DOHH2 (cell line): ENCODE measurements around the gene SLC22A31.
A peak's percentile ranks its signal among the peaks of the same experiment; 100 is the strongest.
"Not testable (repeated sequence)": the region's sequence is repeated elsewhere in the genome, so short reads cannot be mapped to it uniquely, and the experiment has no call there.

Experiments
- H3F3A ChIP-seq: fragments of 200-600 bp; sonication (generic), shearing (Covaris generic); 2 replicates; pipeline ENCODE4 v1.6.0; 2016; ENCODE audit warnings: antibody characterized with exemption, mild to moderate bottlenecking; ENCODE audit not compliant: control insufficient read depth, insufficient read depth
- H3K27ac ChIP-seq: fragments of 200-600 bp; sonication (generic); 2 replicates; pipeline ENCODE4 v1.5.1; 2014; ENCODE audit warnings: low read depth, mild to moderate bottlenecking, low read length, moderate library complexity
- H3K27me3 ChIP-seq: fragments of 200-600 bp; sonication (generic); 2 replicates; pipeline ENCODE4 v1.6.1; 2014; ENCODE audit warnings: mild to moderate bottlenecking, low read length, mixed read lengths; ENCODE audit not compliant: control insufficient read depth
- H3K36me3 ChIP-seq: fragments of 200-600 bp; sonication (generic); 2 replicates; pipeline ENCODE4 v1.6.1; 2014; ENCODE audit warnings: mild to moderate bottlenecking, low read length, moderate library complexity, mixed read lengths; ENCODE audit not compliant: control insufficient read depth
- H3K4me1 ChIP-seq: fragments of 200-600 bp; sonication (generic); 2 replicates; pipeline ENCODE4 v1.6.1; 2014; ENCODE audit warnings: mild to moderate bottlenecking, low read length, mixed read lengths; ENCODE audit not compliant: control insufficient read depth
- H3K4me2 ChIP-seq: fragments of 200-600 bp; sonication (generic); 2 replicates; pipeline ENCODE4 v1.6.0; 2014; ENCODE audit warnings: mild to moderate bottlenecking, low read length, moderate library complexity
- H3K4me3 ChIP-seq: fragments of 200-600 bp; sonication (generic); 2 replicates; pipeline ENCODE4 v1.5.1; 2014; ENCODE audit warnings: mild to moderate bottlenecking, low read length, mixed read lengths
- H3K79me2 ChIP-seq: fragments of 200-600 bp; sonication (generic); 2 replicates; pipeline ENCODE4 v1.6.1; 2014; ENCODE audit warnings: mild to moderate bottlenecking, low read length, mixed read lengths; ENCODE audit not compliant: control insufficient read depth
- H3K9me2 ChIP-seq: fragments of 200-600 bp; sonication (generic); replicated peaks from 2 replicates; pipeline ENCODE4 v1.6.1; 2014; ENCODE audit warnings: mild to moderate bottlenecking, low read length, mixed read lengths; ENCODE audit not compliant: control insufficient read depth
- H3K9me3 ChIP-seq: fragments of 200-600 bp; sonication (generic); 2 replicates; pipeline ENCODE4 v1.6.1; 2014; ENCODE audit warnings: antibody characterized with exemption, low read length, mixed read lengths; ENCODE audit not compliant: control insufficient read depth, insufficient read depth
- H4K20me1 ChIP-seq: fragments of 200-600 bp; sonication (generic); 2 replicates; pipeline ENCODE4 v1.6.0; 2014; ENCODE audit warnings: low read depth, mild to moderate bottlenecking, antibody characterized with exemption, low read length, moderate library complexity; ENCODE audit not compliant: control insufficient read depth, insufficient read depth
- EZH2phosphoT487 ChIP-seq: fragments of 200-600 bp; sonication (generic); IDR thresholded peaks from 2 replicates; pipeline ENCODE4 v1.6.1; 2017; ENCODE audit warnings: borderline replicate concordance, mild to moderate bottlenecking, antibody characterized with exemption, low read length, moderate library complexity, mixed read lengths
- TF ChIP-seq, protein P1 (sequence below): fragments of 200-600 bp; sonication (generic); IDR thresholded peaks from one replicate; pipeline ENCODE4 v1.5.1; 2014; ENCODE audit warnings: antibody characterized with exemption, mild to moderate bottlenecking, low read depth, low read length; ENCODE audit not compliant: poor library complexity, severe bottlenecking

The SLC22A31 gene

DNA sequence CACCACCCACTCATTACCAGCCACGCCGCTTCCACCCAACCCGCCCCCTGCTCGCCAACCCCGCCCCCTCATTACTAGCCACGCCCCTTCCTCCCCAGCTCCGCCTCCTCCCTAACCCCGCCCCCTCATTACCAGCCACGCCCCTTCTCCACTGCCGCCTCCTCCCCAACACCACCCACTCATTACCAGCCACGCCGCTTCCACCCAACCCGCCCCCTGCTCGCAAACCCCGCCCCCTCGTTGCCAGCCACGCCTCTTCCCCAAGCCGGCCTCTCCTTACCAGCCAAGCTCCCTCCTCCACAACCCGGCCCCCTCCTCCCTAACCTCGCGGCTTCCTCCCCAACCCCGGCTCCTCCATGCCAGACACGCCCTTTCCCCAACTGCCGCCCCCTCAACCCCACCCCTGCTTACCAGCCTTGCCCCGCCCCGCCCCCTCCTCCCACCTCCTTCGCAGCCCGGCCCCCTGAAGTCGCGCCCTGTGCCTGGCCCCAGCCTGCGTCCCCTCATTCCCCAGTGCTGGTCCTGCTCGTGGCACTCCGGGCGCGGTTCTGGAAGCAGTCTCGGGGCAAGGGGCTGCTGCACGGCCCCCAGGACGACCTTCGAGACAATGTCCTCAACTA is 7.3 kb downstream of the SLC22A31 start:
- peaks cover 9% of the 10 kb centered on the region for H3F3A ChIP-seq
- H3K36me3 ChIP-seq = no peaks in the 10 kb centered on the region
- H3K27ac ChIP-seq = no peak overlapping the region
- H3K4me3 ChIP-seq = no peak overlapping the region
- TF ChIP-seq, protein P1, sequence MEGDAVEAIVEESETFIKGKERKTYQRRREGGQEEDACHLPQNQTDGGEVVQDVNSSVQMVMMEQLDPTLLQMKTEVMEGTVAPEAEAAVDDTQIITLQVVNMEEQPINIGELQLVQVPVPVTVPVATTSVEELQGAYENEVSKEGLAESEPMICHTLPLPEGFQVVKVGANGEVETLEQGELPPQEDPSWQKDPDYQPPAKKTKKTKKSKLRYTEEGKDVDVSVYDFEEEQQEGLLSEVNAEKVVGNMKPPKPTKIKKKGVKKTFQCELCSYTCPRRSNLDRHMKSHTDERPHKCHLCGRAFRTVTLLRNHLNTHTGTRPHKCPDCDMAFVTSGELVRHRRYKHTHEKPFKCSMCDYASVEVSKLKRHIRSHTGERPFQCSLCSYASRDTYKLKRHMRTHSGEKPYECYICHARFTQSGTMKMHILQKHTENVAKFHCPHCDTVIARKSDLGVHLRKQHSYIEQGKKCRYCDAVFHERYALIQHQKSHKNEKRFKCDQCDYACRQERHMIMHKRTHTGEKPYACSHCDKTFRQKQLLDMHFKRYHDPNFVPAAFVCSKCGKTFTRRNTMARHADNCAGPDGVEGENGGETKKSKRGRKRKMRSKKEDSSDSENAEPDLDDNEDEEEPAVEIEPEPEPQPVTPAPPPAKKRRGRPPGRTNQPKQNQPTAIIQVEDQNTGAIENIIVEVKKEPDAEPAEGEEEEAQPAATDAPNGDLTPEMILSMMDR = no peak
- no peak for TF ChIP-seq EZH2phosphoT487
- H3K4me2 ChIP-seq = no peak overlapping the region
- H3K9me2 ChIP-seq = no peaks in the 10 kb centered on the region
- no peaks in the 10 kb centered on the region for H4K20me1 ChIP-seq
- H3K79me2 ChIP-seq = no peaks in the 10 kb centered on the region
- H3K4me1 ChIP-seq = peaks cover 4% of the 10 kb centered on the region; the same call in 1 of the 2 replicates
- no peaks in the 10 kb centered on the region for H3K27me3 ChIP-seq
- no peaks in the 10 kb centered on the region for H3K9me3 ChIP-seq

- Histone ChIP-seq H3K4me2 (peak overlapping the region; percentile 82), H3K4me3 (peak overlapping the region; percentile 68)
- H3K36me3 ChIP-seq, H3K79me2 ChIP-seq, H3K27me3 ChIP-seq, H3K9me3 ChIP-seq, H3K27ac ChIP-seq, H3K4me1 ChIP-seq, H3F3A ChIP-seq, H3K9me2 ChIP-seq, H4K20me1 ChIP-seq: not testable (repeated sequence)
These were observed 8.0 kb downstream of the SLC22A31 start for GRCh38 chr16:89192186-89192955.

DNA sequence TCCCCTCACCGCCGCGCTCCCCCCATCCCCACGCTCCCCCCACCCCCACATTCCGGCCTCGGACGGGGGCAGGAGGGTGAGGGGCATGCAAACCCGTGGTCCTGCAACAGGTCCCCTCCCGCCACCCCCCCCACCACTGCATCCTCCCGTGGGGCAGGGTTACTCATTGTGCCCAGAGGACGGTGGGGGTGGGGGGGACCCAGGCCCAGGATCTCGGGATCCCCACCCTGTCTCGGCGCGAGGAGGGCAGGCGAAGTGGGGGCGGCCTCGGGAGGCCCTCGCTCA is 8.5 kb downstream of the SLC22A31 start:
- Histone ChIP-seq H3K4me2 (peak overlapping the region; percentile 82), H3K9me3 (no peaks in the 10 kb centered on the region), H3K36me3 (no peaks in the 10 kb centered on the region), H3F3A (peaks cover 15% of the 10 kb centered on the region), H3K79me2 (no peaks in the 10 kb centered on the region), H4K20me1 (no peaks in the 10 kb centered on the region), H3K4me1 (peaks cover 4% of the 10 kb centered on the region; the same call in 1 of the 2 replicates), H3K4me3 (peak overlapping the region; percentile 68), H3K9me2 (no peaks in the 10 kb centered on the region), H3K27ac (no peak overlapping the region), H3K27me3 (no peaks in the 10 kb centered on the region)
- no peak for TF ChIP-seq EZH2phosphoT487
- TF ChIP-seq, protein P1 = no peak

DNA sequence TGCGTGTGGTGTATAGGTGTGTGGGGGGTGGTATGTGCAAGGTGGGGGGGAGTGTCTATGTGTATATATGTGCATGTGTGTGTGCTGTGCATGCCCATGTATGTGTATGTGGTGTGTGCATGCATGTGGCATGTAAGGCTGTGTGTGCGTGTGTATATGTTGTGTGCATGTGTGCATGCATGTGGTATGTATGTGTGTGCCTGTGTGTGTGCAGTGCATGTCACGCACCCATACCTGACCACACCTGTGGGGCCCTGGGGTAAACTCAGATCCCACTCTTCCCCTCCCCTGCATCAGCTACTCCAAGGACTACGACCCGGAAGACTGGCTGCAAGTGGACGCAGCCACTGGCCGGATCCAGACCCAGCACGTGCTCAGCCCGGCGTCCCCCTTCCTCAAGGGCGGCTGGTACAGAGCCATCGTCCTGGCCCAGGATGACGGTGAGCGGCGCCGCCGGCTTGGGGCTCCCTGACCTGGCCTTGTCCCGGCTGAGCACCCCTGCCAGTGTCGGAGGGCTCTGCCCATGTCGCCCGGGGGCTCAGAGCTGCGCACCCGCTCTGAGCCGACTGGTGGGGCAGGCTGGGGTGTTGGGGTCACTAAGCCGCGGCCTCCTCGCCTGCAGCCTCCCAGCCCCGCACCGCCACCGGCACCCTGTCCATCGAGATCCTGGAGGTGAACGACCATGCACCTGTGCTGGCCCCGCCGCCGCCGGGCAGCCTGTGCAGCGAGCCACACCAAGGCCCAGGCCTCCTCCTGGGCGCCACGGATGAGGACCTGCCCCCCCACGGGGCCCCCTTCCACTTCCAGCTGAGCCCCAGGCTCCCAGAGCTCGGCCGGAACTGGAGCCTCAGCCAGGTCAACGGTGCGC is 9.1 kb downstream of the SLC22A31 start:
- Histone ChIP-seq H3K4me3 (no peak overlapping the region), H3K4me2 (no peak overlapping the region), H3K9me3 (no peaks in the 10 kb centered on the region), H4K20me1 (no peaks in the 10 kb centered on the region), H3K9me2 (no peaks in the 10 kb centered on the region), H3K4me1 (peaks cover 4% of the 10 kb centered on the region; the same call in 1 of the 2 replicates), H3K27ac (no peak overlapping the region), H3K36me3 (no peaks in the 10 kb centered on the region), H3K79me2 (no peaks in the 10 kb centered on the region), H3K27me3 (no peaks in the 10 kb centered on the region), H3F3A (peaks cover 17% of the 10 kb centered on the region)
- TF ChIP-seq EZH2phosphoT487 = no peak
- TF ChIP-seq, protein P1 = no peak
